GM06990 (cell line): ENCODE measurements around the gene RP9.

Source experiments
- DNase-seq: peaks from one replicate; pipeline ENCODE4 v3.0.0-alpha.2; 2011; ENCODE audit not compliant: insufficient read length; ENCODE audit errors: extremely low read depth
- H3K27me3 ChIP-seq: replicated peaks from 2 replicates; pipeline ENCODE4 v1.6.0; 2011; ENCODE audit warnings: low read length; ENCODE audit not compliant: control insufficient read depth, insufficient read depth
- H3K36me3 ChIP-seq: 2 replicates; pipeline ENCODE4 v1.5.1; 2011; ENCODE audit warnings: low read length; ENCODE audit not compliant: control insufficient read depth, insufficient read depth
- H3K4me3 ChIP-seq: replicated peaks from 2 replicates; pipeline ENCODE4 v1.5.1; 2011; ENCODE audit warnings: low read depth, mild to moderate bottlenecking, control low read depth, low read length
- CTCF ChIP-seq: IDR thresholded peaks from 2 replicates; pipeline ENCODE4 v1.5.1; 2011; ENCODE audit warnings: low read length, control low read depth, mild to moderate bottlenecking, inconsistent platforms; ENCODE audit not compliant: insufficient read depth, poor library complexity, severe bottlenecking

RP9 gene

GRCh38 chr7:33070277-33070676 is 38.9 kb downstream of the RP9 start:
- no peaks in the 10 kb centered on the region for H3K36me3 ChIP-seq
- no peak overlapping the region for H3K4me3 ChIP-seq
- no peak for DNase-seq
- H3K27me3 ChIP-seq, result no peaks in the 10 kb centered on the region
- TF ChIP-seq CTCF, result no peak

- no peak for DNase-seq
- Histone ChIP-seq H3K4me3 (no peak overlapping the region), H3K27me3 (no peaks in the 10 kb centered on the region), H3K36me3 (no peaks in the 10 kb centered on the region)
- TF ChIP-seq CTCF, result no peak
These were observed 41.3 kb downstream of the RP9 start for GRCh38 chr7:33067921-33068320.

- Histone ChIP-seq H3K36me3 (no peaks in the 10 kb centered on the region), H3K4me3 (no peak overlapping the region), H3K27me3 (no peaks in the 10 kb centered on the region)
- no peak for TF ChIP-seq CTCF
- DNase-seq, result no peak
These were observed 42.4 kb downstream of the RP9 start for GRCh38 chr7:33066771-33067170.

GRCh38 chr7:33065981-33066380 is 43.2 kb downstream of the RP9 start:
- Histone ChIP-seq H3K27me3 (no peaks in the 10 kb centered on the region), H3K4me3 (no peak overlapping the region), H3K36me3 (no peaks in the 10 kb centered on the region)
- DNase-seq, result no peak
- TF ChIP-seq CTCF, result no peak

GRCh38 chr7:33062782-33063443 is 46.3 kb downstream of the RP9 start:
- H3K27me3 ChIP-seq, result no peaks in the 10 kb centered on the region
- no peak for TF ChIP-seq CTCF
- H3K4me3 ChIP-seq, result peak overlapping the region; percentile 76
- H3K36me3 ChIP-seq, result no peaks in the 10 kb centered on the region
- DNase-seq, result peak; percentile 95
